Left forelimb (tissue), 1 donor: ENCODE data around the gene HRH3.

Experiments
- DNase-seq: peaks from one replicate; pipeline ENCODE4 v3.0.0-alpha.2; 2018; ENCODE audit warnings: low spot score

The HRH3 gene

GRCh38 chr20:62174870-62175624 is 45.0 kb downstream of the HRH3 start:
- DNase-seq: no peak

- DNase-seq: no peak
These were observed 45.9 kb downstream of the HRH3 start for GRCh38 chr20:62174021-62174804.

DNA sequence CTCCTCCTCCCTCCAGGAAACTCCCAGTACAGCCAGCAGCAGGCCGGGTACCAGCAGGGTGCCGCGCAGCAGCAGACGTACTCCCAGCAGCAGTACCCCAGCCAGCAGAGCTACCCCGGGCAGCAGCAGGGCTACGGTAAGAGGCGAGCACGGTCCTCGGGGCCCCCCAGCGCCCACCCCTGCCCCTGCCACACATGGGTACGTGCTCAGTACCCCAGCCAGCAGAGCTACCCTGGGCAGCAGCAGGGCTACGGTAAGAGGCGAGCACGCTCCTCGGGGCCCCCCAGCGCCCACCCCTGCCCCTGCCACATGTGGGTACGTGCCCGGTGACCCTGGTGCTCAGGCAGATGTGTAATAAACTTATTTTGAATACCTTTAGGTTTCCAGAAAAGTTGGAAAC is 47.4 kb downstream of the HRH3 start:
- DNase-seq: no peak

DNA sequence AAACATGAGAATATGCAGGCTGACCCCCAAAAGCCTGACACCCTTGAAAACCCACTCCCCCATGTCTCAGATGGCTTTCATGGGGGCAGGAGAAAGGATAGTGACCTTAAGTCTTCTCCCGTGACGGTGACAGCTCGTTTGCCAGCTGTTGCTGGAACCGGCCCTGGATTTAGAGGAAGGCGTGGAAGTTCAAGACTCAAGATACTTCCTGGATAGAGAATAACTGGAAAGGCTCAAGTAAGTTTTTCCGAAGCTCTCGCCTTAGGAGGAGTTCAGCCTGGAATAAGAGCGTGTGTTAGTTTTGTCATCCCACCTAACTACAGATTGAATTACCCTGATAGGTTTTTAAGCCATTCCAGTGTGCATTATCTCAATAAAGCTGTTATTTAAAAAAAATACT is 48.8 kb downstream of the HRH3 start:
- no peak for DNase-seq

GRCh38 chr20:62170536-62170935 is 49.5 kb downstream of the HRH3 start:
- no peak for DNase-seq

GRCh38 chr20:62168890-62169435 is 51.1 kb downstream of the HRH3 start:
- DNase-seq: no peak

- no peak for DNase-seq
These were observed 52.0 kb downstream of the HRH3 start for GRCh38 chr20:62168061-62168460.

DNA sequence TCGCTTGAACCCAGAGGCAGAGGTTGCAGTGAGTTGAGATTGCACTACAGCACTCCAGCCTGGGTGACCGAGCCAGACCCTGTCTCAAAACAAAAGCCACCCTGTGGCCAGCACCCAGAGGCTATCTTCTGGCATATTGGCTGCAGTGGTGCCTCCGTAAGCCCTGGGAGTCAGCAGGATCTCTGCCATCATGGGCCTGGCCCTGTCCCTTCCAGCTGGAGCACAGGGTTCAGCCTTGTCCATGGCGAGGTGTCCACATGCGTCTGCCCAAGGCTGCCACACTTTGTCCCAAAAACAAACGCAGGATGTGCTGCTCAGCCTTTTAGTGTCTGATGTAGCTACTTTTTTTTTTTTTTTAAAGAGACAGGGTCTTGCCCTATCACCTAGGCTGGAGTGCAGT is 52.6 kb downstream of the HRH3 start:
- no peak for DNase-seq

- no peak for DNase-seq
These were observed 54.2 kb downstream of the HRH3 start for GRCh38 chr20:62165762-62166399.
